GM19397 (cell line): ENCODE results near the gene FAM210B.
"Not testable (repeated sequence)": the region's sequence is repeated elsewhere in the genome, so short reads cannot be mapped to it uniquely, and the experiment has no call there.

ENCODE experiments used
- ATAC-seq: cut with Tn5 transposase; IDR thresholded peaks from one replicate; pipeline ENCODE4 v1.9.1; 2021; ENCODE audit warnings: mild to moderate bottlenecking, moderate library complexity; ENCODE audit not compliant: unreplicated experiment

Gene FAM210B

DNA sequence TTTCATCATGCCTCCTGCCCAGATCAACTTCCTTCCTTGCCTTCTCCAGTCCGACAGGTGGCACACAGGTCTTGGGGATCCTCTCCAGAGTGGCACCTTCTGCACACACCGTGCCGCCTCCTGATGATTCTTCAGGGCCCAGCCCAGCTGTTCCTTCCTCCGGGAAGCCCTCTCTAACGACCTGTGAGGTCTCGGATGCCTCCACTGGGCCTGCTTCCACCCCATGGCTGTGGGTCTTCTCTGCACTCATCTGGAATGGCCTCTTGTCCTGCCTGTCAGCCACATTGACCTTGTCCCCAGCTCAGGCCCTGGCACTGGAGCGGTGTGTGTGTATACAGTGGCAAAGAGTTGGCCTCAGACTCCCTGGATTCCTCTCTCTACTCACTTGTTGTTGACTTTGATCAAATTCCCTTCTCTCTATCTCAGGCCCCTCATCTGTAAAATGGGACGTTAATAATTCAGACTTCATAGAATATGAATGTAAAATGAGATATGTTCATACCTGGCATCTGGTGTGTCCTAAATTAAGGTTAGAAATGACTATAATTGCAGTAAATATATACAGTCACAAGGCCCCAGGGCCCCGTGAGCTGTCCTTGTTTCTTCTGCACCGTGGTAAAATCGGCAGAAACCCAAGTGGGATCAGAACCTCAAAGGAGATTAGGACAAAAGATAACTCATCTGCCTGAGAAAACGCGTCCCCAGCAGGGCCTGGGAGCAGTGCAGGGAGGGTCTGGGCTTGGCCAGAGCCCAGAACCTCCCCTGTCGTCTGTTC, 1.5 kb downstream of the FAM210B start:
- ATAC-seq = no peak

DNA sequence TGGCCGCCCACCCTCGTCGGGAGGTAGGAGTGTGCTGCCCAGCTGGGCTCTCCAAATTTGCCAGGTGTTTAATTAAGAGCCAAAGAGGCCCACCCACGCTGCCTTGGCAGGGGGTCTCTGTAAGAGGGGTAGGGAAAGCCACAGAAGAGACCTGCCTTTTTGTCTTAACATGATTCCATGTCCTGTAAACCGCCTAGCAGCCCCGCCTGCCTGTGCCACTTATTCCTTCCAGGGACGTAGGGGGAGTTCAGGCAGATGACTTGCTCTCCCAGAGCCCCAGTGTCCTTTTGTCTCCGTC, 2.1 kb downstream of the FAM210B start:
- no peak for ATAC-seq

DNA sequence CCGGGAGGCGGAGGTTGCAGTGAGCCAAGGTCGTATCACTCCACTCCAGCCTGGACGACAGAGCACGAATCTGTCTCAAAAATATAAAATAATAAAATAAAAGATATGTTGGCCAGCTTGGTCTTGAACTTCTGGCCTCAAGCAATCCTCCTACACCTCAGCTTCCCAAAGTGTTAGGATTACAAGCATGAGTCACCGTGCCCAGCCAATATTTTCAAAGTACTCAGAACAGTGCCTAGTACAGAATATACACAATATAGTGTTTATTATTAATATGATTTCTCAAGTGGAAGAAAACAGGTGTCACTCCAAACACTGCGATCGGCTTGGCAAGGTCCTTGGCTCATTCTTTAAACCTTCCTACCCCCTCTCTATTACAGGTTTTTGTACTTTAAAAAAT, 3.1 kb downstream of the FAM210B start:
- ATAC-seq = no peak

DNA sequence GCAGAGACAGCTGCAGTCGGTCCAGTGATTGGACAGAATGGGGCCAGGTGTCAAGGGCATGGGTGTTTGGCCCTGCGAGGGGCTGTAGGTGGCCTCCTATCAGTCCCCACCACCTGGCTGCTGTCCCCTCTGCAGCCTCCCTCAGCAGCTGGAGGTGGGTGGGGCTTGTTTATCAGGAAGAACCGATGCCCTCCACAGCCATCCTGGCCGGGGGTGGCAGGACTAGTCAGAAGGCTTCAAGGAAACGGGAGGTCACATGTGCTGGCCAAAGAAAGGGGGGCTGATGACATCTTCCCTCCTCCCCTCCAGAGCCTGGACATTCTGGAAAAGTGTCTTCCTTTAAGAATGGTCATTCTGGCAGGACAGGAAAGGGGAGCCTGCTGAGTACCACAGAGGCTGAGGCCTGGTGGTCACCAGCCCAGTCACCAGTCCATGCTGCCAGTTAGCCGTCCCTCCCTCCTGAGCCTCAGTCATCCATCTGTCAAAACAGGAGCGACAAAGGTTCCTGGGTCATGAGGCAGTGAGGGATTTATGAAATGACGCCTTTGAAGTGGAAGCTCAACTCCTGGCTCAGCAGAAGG, 4.1 kb downstream of the FAM210B start:
- ATAC-seq = no peak

DNA sequence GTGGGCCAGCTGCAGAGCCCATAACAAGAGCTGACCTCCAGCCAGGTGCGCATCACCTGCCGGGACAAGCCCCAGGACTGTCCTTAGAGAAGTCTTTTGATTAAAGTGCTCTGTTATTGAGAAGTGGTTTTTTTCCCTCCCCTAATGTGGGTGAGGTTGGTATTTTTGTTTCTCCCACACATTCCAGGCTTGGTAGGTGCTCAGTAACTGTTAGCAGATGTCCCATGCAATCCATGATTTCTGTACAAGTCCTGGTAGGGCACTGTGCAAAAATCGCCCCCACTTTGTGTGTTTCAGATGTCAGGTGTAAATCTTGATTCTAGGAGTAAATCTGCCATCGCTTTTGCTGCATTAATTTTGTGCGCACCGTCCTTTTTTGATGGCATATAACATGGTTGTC, 4.7 kb downstream of the FAM210B start:
- no peak for ATAC-seq

DNA sequence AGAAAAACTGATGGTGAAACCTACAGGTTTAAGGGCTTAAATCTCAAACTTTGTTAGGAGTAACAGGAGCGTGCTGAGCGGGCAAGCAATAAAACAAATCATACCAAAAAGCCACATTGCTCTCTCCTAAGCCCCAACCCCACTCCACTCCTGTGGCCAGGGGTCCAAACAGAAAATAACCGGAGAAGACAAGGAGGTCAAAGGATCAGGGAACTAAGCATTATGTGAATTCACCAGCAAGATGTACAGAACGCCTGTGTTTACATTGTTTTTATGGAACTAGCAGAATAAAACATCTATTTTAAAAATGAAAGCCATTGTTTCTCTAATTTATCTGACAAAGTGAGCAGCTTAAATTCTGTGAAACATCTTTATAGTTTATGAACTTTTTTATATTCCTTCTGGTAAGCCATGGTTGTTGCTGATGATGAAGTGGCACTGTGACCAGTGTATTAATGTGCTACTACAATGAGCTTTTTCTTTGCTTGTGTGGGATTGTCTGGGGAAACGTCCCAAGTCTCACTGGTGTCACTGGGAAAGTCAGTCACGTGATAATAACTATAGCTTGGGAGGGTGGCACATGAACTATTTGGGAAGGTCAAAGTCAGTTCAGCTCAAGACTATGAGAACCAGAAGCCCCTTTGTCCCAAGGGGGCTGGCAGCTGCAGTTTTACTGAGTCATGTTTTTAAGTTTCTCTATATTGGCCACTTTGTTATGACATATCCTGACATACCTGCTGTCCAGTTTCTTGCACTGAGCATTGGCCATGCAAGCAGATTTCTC, 9.8 kb downstream of the FAM210B start:
- no peak for ATAC-seq

DNA sequence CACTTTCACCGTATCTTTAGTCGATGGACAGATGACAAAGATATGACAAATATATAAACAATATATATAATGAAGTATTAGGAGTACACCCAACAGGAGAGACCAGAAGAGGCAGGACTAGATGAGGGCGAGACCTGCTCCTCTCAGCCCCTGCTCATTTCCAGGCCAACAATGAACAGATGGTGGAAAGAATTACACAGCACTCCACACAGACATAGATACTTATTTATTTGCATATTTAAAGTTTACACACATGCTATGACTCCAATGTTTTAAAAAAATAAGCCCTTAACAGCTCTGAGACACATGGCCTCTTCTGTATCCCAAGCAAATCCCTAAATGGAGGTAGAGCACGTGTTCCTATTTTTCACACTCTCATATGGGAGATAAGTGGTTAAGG, 10.4 kb downstream of the FAM210B start:
- ATAC-seq = no peak

DNA sequence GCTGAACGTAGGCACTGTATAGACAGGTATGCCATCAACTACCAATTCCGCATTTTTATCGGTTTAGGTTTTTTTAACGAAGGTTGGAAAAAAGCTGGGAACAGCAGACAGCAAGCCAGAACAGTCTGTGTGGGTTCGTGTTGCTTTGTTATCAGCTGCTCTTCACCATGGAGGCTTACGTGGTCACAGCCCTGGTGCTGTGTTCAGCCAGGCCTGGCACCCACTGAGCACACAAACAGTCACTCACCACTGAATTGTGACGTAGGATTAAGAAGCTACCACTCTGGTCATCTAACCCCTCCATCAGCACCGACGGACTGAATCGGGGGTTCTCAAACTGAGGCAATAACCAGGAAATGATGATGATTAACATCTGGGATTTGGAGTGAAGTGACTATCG, 13.2 kb downstream of the FAM210B start:
- ATAC-seq = no peak

DNA sequence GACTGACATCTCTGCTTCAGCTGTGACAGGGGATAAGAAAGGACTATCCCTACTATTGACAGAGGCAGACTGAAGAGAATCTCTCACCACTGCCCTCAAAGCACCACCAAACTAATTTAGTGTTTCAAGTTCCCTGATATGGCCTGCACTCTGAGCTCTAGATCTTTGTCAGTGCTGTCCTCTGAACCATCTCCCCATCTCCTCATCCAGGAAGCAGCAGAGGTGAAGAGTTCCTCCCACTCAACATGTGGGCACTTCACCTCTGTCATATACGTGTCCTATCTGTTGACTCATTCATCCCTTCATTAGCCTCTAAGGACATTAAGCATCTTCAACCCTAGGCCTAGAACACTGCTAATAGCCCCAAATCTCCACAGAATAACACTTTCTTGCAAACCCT, 14.1 kb downstream of the FAM210B start:
- ATAC-seq = no peak

DNA sequence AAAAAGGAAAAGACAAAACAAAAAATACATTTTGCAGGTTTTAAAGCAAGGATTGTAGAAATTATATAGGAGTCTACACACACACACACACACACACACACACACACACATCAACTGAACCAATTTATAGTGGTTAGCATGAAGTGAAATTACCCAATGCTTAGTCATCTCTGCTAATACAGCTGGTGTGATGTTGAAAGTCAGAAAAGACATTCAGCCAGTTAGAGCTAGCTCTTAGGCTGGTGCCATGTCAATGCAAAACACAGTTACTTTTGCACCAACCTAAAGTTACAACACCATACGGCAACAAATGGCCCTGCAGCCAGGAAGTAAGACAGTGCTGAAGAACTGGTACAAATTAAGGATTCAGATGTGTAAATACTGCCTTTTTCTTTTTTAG, 15.2 kb downstream of the FAM210B start:
- no peak for ATAC-seq

DNA sequence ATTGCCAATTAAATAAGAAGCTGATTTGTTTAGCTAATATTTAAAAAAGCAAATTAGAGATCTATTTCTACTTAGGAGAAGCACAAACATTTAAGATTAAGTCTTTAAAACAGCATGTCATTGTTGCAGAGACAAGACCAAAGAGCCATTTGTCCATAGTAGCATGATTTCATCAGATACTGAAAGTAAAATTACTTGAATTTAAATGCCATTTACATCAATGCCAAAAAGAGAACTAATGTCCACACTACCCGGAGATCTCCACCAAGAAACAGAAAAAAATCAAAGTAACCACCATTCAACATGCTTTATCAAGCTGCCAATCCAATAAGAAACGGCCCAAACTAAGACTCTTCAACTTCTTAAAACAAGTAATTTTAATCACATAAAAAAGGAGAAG, 17.6 kb downstream of the FAM210B start:
- no peak for ATAC-seq

DNA sequence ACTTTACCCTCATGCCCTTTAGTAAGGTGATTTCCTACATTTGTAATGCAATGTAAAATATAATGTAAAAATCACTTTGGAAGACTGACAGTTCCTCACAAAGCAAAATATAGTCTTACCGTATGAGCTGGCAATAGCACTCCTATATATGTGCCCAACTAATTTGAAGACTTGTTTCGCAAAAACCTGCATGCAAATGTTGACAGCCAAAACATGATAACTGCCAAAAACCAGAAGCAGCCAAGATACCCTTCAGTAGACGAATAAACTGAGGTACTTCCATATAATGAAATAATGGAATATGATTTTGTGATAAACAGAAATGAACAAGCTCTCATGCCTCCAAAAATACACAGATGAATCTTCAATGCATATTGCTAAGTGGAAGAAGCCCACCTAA, 19.6 kb downstream of the FAM210B start:
- no peak for ATAC-seq

DNA sequence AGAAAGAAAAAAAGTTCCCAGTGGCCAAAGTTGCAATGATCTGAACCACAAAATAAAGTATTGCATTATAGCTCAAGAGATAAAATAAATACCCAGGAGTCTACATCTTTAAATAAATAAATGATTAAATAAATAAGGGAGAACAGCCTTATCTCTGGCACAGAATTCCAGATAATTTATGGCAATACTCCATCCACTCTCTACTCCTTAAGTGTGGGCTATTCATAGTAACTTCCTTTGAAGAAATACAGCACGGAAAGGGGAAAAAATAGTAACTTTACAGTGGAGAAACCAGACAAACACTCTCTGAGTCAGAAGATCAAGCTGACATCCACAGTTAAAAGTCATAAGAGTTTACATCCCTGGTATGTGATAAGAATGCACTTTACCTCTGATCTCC, 21.6 kb downstream of the FAM210B start:
- ATAC-seq = no peak

DNA sequence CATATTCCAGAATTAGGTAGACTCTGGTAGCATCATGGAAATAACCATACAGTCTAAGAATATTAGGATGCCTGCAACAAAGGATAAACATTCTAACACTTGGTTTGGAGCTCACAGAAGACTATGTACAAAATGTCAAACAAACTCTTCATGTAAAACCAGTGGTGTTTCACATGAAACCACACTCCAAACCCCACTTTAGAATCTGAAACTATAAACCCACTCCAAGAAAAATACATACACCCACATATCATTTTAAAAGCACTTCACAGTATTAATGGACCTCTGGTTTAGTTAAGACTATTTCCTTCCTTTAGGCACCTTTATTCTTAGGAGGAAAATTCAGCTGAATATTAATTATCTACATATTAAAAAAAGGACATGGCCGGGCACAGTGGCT, 22.7 kb downstream of the FAM210B start:
- ATAC-seq = no peak

DNA sequence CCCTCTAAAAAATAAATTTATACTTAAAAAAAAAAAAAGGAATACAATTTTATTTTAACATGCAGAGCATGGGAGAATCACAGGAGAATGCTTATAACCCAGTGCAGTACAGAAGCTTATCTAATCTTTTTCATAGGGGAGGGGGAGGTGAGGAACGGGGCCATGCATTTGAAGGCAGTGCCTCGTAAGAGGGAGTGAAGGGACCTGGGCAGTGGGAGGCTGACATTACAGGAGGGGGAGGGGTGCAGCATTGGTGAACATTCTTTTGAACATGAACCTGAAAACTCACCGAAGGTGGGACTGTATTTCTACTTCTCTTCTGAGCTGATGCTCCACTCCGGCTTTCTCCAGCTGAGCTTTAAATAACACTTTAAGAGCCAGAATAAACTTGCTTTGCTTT, 23.9 kb downstream of the FAM210B start:
- no peak for ATAC-seq

DNA sequence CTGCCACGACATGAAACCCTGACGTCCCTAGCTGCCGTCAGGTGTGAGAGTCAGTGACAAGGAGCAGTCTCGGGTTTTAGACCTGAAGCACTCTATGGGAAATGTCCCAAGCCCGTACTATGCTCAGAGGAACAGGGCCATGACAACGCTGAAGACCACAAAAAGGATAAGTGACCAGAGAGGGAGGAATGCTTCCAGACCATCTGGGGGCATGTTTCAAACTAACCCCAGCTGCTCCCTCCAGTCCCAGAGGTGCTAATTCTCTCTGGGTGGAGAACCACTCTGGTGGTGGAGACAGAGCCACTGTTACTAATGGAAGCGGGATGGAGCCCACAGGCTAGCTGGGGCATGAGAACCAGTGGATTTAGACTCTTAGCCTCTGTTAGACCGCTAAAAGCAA, 24.6 kb downstream of the FAM210B start:
- ATAC-seq = no peak

DNA sequence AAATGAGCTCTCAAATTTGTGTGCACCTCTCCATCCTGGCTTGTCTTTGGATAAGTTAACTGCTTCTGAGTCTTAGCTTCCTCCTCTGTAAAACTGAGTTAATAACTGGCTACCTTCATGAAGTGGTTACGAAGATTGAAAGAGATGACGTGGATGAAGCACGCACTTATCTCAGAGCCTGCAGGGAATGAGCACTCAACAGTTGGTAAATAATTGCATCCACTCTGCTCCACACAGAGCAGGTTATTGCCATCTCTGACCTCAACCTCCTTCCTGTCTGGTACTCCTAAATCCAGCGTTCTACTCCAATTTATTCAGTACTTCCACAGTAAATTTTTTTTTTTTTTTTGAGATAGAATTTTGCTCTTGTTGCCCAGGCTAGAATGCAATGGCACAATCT, 26.4 kb downstream of the FAM210B start:
- ATAC-seq = no peak

DNA sequence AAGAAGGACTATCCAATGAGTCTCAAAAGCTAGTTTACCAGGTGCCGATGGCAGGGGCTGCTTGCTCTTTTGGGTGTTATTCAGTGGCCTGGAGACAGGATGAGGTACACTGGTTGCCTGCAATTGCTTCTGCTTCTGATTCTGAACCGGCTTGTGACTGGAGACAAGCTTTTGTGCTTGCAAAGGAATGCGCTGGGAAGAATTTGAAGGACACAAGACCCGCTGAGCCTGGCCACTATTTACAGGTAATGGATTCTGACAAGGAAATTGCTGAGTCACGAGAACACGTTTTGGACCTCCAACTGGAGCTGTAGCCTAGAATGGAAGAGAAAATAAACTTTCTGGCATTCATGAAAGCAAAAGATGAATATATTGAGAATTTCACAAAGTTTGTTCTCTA, 27.4 kb downstream of the FAM210B start:
- ATAC-seq = no peak

DNA sequence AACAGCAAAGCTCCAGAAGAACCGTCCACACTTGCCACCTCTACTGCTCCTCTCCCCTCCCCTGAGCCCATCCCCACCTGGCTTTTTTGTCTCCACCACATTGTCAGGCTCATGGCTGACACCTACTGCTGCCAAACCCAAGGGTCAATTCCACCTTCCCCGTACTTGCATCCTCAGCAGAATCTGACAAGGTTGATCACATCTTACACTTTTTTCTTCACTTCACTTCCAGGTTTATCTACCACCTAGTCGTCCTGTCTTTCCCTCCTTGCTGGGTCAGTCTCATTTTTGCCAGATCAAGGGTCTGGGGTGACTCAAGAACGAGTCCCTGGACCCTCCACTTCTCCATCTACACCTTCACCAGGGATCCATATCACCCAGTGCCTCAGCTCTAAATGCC, 30.1 kb downstream of the FAM210B start:
- ATAC-seq = no peak

DNA sequence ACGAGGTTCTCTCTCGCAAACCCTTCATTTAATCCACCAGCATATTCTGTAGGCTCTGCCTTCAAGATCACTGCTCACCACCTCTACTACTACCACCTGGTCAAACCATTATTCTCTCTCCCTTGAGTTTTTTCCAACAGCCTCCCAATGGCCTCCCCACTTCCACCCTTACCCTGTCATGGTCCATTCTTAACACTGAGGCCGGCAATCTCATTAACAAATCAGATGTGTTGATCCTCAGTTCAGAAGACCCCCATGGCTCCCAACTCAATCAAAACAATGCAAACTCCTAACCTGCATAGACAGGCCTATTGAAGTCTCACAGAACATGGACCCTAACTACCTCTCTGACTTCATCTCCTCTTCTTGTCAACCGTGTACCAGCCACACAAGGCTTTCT, 31.0 kb downstream of the FAM210B start:
- ATAC-seq = no peak

DNA sequence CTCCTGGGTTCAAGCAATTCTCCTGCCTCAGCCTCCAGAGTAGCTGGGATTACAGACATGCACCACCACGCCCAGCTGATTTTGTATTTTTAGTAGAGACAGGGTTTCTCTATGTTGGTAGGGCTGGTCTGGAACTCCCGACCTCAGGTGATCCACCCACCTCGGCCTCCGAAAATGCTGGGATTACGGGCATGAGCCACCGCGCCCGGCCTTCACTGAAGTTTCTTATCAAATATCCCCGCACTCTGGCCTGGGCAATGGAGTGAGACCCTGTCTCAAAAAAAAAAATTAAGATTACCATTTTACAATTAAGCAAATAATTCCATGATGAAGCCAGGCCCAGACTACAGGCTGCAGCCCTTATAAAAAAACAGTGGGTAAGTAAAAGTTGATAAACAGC, 31.6 kb downstream of the FAM210B start:
- ATAC-seq = not testable (repeated sequence)

DNA sequence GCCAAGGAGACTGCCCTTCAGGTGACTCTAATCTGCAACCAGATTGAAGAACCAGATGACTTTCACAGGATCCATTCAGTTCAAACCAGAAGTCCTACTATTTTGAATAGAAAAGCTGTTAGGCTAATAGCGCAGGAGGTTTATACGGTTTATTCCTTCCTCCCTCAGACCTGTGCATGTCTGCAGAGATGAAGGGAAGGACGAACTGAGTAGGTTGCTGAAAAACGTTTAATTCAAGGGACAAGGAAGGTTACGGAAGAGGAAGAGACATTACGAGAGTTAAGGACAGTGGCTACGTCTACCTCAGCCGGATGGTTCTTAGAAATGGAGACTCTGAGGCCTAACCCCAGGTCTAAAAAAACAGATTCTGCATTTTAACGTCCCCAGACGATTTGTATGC, 32.3 kb downstream of the FAM210B start:
- no peak for ATAC-seq
